GM10847 (cell line): ENCODE measurements around the gene BRSK2.

ENCODE experiments used
- POLR2A ChIP-seq: IDR thresholded peaks from 2 replicates; pipeline ENCODE4 v1.6.1; 2011; ENCODE audit not compliant: insufficient read length; ENCODE audit errors: extremely low read depth

Gene BRSK2

DNA sequence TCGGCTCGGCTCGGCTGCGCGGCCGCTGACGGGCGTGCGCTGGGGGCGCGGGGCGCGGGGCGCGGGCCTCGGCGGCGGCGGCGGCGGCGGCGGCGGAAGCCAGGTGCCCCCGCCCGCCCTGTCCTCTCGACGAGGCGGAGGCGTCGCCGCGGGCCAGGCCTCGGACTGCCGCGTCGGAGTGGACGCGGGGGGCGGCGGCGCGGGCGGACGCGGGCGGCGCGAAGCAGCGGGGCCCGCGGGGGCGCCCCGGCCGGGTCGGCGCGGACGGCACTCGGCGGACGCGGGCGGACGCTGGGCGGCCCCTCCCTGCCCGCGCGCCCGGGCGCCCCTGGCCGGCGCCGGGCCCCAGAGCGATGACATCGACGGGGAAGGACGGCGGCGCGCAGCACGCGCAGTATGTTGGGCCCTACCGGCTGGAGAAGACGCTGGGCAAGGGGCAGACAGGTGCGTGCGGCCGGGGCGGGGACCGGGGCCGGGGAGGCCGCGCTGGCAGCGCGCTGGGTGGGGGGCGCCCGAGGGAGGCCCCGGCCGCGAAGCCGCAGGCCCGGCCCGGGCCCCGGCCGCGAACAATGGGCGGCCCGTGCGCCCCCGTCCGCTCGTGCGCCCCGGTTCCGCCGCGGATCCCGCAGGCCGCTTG is at the start of gene BRSK2:
BRSK2 (plus strand) TSS at position 3 of the 637 bp plus-strand sequence; CDS start at position 354, 351 bp downstream.
- no peak for TF ChIP-seq POLR2A

DNA sequence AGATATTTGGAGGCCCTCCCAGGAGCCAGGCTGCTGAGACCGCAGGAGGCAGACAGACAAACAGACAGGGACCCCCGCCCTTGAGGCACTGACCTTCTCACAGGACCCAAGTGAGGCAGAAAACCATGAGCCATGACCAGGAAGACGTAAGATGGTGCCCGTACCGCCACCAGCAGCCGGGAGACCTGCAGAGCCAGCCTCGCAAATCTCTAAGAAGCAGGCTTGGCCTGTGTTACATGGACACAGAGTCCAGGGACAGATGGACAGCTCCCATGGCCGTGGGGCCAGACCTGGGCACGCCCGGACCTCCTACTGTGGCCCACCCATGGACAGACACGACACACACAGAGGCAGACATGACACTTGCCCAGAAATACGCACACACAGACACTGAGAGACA is 49.6 kb upstream of the BRSK2 start:
- TF ChIP-seq POLR2A: no peak

DNA sequence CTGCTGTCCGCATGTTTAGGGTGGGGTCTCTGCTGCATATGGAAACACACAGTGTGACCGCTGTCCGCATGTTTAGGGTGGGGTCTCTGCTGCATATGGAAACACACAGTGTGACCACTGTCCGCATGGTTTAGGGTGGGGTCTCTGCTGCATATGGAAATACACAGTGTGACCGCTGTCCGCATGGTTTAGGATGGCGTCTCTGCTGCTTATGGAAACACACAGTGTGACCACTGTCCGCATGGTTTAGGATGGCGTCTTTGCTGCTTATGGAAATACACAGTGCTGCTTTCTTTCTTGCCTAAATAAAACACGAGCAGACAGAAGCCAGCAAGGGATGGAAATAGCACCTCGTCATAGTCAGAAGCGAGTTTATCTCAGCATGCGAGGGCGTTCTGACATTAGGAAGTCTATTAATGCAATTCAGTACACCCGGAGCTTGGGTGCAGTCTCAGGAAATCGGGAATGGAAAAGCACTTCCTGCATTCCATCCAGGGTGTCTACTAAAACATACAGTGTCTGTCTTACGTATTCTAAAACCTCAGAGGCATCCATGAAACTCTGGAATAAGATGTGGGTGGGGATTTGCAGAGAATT is 47.7 kb upstream of the BRSK2 start:
- no peak for TF ChIP-seq POLR2A

DNA sequence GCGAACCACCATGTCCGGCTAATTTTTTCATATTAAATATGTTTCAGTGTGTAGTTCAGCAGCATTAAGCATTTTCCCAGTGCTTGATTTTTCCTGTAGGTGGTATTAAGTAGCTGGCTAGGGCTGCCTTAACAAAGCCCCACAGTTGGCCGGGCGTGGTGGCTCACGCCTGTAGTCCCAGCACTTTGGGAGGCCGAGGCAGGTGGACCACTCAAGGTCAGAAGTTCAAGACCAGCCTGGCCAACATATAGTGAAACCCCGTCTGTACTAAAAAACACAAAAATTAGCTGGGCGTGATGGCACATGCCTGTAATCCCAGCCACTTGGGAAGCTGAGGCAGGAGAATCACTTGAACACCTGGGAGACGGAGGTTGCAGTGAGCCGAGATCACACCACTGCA is 46.8 kb upstream of the BRSK2 start:
- no peak for TF ChIP-seq POLR2A

DNA sequence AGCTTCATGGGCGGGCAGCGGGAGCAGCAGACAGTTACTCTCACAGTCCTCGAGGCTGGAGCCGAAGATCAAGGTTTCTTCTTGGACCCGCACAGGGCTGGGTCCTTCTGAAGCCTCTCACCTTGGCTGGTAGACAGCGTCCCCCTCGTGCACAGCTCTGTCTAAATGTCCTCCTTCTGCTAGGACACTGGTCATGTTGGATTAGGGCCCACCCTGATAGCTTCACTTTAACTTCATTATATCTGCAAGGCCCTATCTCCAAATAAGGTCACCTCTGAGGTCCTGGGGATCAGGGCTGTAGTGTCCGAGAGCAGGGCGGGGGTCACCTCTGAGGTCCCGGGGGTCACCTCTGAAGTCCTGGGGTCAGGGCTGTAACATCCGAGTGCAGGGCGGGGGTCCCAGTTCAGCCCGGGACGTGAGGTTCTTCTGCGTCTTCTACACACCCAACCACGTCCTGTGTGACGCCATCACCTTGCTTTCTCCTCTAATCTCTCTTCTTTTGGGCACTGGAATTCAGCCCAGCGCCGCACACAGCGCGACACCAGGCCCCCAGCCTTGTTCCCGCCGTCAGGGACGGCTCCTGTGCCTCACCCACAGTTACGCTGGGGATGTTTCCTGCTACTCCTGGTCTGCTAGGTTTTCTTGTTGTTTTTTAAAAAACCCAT is 46.2 kb upstream of the BRSK2 start:
- no peak for TF ChIP-seq POLR2A

DNA sequence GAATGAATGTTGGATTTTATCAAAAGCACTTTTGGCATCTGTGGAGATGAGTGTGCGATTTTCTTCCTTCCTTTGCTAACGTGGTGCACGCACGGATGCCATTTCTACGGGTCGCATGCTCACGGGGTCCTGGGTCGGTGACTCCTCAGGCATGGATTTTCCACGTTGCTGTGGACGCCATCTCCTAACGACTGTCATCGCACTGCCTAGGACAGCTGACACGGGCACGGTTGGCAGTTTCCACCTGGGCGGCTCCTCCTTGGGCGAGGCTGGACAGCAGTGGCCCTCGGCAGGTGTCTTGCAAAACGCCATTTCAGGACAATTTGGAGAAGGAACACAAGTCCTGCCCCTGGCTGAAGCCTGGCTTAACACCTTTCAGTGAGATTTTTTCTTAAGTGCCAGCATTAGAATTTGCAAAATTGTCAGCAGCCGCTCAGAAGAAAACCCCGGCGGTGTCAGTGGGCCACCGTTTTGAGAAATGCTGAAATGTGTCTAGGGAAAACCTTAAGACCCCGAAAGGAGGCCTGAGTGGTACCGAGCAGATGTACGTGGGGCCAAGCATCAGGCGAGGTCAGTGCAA is 45.6 kb upstream of the BRSK2 start:
- no peak for TF ChIP-seq POLR2A

DNA sequence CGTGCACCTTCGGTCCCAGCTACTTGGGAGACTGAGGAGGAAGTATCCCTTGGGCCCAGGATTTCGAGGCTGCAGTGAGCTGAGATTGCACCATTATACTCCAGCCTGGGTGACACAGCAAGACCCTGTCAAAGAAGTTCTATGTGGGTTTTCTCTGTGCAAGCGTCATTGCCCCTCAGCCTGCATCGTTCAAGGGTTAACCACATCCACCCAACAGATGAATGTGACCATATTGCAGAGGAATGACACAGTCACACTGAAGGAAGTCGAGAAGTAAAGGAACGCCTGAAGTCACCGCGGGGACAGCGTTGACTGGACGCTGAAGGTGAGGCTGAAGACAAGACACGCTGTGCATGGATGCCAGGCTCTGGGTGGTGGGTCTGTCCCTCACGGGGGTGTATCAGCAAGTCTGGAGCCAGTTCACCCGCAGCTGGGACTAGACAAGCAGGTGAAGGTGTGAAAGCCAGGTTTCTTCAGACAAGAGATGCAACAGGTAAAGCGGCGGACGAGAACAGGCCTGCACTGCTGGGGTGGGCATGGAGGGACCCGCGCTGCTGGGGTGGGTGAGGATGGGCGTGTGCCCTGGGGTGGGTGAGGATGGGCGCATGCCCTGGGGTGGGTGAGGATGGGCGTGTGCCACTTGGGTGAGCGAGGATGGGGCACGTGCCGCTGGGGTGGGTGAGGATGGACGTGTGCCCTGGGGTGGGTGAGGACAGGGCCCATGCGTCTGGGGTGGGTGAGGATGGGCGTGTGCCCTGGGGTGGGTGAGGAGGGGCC is 43.8 kb upstream of the BRSK2 start:
- no peak for TF ChIP-seq POLR2A

DNA sequence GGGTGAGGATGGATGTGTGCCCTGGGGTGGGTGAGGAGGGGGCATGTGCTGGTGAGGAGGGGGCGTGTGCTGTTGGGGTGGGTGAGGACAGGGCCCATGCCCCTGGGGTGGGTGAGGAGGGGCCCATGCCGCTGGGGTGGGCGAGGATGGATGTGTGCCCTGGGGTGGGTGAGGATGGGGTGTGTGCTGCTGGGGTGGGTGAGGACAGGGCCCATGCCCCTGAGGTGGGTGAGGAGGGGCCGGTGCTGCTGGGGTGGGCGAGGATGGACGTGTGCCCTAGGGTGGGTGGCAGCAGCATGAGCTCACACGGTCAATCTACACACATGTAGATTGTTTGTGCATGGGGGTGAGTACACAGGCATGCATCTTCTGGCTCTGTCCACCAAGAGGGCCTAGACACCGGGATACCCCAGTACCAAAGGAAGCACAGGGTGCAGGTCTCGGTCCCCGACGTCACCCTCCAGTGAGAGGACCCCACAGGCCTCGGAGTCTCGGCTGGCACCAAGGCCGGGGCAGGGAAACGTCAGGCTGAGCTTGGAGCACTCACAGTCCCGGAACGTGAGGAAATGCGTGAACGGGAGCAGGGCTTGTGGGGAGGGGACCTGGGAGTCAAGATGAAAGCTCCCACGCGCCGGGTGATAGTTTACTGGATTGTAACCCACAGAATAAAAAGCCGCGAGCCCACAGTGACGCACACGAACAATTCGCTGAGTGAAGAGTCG is 42.9 kb upstream of the BRSK2 start:
- TF ChIP-seq POLR2A: no peak

DNA sequence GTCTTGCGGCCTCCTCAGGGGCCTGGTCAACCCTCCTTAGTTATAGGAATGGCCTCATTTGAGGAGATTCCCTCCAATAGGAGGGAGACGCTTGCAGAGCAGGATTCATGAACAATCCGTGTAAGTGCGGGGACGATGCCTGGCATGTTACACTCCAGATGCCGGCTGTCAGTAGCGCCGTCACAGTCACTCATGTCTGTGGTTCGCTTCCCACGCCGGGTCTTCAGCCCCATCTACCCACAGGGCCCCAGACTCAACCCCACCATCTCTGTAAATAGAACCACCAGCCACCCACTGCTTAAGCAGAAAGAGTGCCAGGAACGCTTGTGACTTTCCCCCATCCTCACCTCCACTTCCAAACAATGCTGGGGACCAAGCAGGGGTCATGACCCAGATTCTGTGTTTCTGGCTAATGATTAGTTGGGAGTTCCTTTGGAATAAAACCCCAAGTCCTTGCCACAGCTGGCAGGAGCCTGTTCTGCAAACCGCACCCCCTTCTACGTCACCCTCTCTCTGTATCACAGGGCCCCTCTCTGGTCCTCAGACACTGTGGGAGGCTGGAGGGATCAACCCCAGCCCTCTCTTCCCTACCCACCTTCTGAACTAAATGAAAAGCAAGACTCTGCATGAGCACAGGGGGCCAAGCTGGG is 41.5 kb upstream of the BRSK2 start:
- TF ChIP-seq POLR2A: no peak

DNA sequence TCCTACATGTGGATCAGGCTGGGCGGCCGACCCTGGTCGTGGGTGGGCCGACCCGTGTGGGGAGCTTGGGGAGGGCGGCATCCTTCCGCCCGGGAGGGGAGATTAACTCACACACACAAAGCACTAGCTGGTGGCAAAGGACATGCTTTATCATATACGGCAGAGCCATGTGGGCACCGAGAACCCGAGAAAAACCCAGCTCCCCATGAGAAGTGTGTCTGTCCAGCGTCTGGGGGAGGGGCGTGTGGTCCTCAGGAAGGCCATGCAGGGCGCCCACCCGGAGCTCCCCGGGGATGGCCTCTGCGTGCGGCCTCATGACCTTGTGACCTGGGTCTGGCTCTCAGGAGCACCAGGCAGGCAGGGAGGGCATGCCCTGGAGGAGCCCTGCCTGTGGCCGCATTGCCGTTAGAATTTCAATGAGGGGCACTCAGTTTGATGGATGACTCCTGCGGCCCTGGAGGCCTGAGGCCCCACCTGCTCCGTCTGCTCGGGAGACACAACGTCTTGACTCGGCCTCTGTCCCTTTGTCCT is 40.9 kb upstream of the BRSK2 start:
- no peak for TF ChIP-seq POLR2A

DNA sequence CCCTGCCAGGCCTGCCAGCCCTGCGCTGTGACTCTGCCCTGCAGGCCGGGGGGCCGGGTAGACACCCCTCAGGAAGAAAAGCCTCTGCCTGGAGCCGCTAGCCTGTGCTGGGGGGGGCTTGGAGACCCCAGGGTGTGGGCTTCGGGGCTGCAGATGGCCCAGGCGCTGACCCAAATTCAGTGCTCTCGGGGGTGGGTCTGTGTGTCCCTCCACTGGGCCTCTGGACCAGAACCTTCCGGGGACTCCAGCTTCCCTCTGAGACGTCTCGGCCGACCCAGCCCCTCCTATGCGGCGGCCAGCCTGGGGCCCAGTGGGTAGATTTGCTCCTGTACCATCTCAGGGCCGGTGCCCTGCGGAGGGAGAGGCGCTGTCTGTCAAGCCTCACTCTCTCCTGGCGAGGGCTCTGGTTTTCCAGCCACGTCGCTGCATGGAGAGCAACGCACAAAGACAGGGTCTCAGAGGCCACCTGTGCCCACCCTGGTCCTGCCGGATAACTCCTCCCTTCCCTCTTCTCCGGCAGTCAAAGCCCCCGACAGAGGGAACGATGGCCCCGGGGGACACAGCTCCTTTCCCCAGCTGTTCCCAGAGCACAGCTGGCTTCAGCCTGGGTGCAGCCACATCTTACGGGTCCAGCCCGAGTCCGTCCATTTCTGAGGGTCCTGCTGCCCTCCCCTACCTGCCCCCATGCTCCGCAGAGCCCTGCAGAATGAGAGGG is 40.2 kb upstream of the BRSK2 start:
- TF ChIP-seq POLR2A: no peak

DNA sequence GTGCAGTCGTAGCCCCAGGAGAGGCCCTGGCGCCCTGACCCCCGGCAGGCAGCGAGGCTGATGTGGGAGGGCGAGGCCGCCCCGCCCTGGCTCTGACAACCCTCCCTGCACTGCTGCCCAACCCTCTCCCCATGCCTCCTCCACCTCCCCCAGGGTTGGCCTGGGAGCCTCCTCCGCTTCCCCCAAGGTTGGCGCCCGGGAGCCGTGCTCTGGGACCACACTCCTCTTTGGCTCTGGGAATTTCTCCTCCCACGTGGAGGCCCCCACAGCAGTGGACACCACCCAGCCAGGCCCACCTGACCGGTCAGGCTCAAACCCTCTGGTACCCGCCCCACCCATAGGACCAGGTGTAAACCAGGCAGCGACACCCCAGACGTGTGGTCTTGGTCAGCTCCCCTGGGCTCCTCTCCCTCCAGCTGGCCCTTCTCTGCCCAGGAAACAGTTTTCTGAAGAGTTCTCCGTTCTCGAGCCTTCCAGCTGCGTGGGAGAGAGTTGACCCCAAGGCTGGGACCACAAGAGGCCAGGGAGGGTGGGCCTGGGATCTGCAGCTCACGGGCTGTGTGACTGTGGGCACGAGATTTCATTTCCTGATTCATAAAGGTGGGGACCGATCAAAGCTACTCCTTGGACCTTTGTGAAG is 39.5 kb upstream of the BRSK2 start:
- TF ChIP-seq POLR2A: no peak

DNA sequence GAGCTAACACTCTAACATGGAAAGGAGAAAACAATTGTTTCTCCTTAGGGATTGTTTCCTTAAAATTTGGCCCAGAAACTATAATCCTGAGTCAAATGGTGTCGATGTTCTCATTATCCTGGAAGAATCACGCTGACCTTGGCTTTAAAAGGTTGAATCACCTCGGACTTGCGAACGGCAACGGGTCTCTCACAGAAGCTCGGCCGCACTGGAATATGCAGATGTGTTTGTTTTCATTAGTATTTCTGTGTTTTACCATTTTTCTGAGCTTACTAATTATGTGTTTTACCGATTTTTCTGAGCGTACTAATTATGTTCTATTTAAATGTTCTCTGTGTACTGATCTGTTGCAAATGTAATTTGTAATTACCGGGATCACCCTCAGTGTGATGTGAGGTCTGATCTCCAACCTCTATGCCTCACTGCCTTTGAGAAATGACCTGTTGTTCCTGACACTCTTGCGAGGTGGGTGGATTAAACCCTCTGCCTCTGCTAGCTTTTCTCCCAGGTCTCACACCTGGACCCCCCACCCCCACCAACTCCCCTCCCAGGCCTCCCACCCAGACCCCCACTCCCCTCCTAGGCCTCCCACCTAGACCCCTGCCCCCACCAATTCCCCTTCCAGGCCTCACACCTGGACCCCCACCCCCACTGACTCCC is 38.3 kb upstream of the BRSK2 start:
- TF ChIP-seq POLR2A: no peak
